ENCODE data around the gene CCDC80.

CCDC80 gene

GRCh38 chr3:112656043-112656442 is 15.1 kb upstream of the CCDC80 start:
- DNase-seq (ENCODE audit: low read depth in 2 of 3, low spot score in 1 of 3), result no peak

GRCh38 chr3:112654979-112655378 is 14.0 kb upstream of the CCDC80 start:
- DNase-seq (ENCODE audit: low read depth in 2 of 3, low spot score in 1 of 3), result no peak

GRCh38 chr3:112654492-112654891 is 13.5 kb upstream of the CCDC80 start:
- DNase-seq (ENCODE audit: low read depth in 2 of 3, low spot score in 1 of 3), result no peak

- DNase-seq (ENCODE audit: low read depth in 2 of 3, low spot score in 1 of 3), result no peak
Measured at GRCh38 chr3:112653881-112654300, 12.9 kb upstream of the CCDC80 start.

GRCh38 chr3:112653209-112653871 is 12.4 kb upstream of the CCDC80 start:
- no peak for DNase-seq (ENCODE audit: low read depth in 2 of 3, low spot score in 1 of 3)

- no peak for DNase-seq (ENCODE audit: low read depth in 2 of 3, low spot score in 1 of 3)
Measured at GRCh38 chr3:112651516-112651915, 10.6 kb upstream of the CCDC80 start.

GRCh38 chr3:112651071-112651470 is 10.1 kb upstream of the CCDC80 start:
- no peak for DNase-seq (ENCODE audit: low read depth in 2 of 3, low spot score in 1 of 3)

GRCh38 chr3:112650482-112650881 is 9.5 kb upstream of the CCDC80 start:
- no peak for DNase-seq (ENCODE audit: low read depth in 2 of 3, low spot score in 1 of 3)

GRCh38 chr3:112649478-112649735 is 8.5 kb upstream of the CCDC80 start:
- no peak for DNase-seq (ENCODE audit: low read depth in 2 of 3, low spot score in 1 of 3)

- no peak for DNase-seq (ENCODE audit: low read depth in 2 of 3, low spot score in 1 of 3)
Measured at GRCh38 chr3:112647122-112647521, 6.2 kb upstream of the CCDC80 start.

- no peak for DNase-seq (ENCODE audit: low read depth in 2 of 3, low spot score in 1 of 3)
Measured at GRCh38 chr3:112646623-112647022, 5.7 kb upstream of the CCDC80 start.

- DNase-seq (ENCODE audit: low read depth in 2 of 3, low spot score in 1 of 3), result no peak
Measured at GRCh38 chr3:112644453-112644852, 3.5 kb upstream of the CCDC80 start.

- no peak for DNase-seq (ENCODE audit: low read depth in 2 of 3, low spot score in 1 of 3)
Measured at GRCh38 chr3:112643621-112644240, 2.8 kb upstream of the CCDC80 start.

- peak; percentile 68 to 81 (median 74) for DNase-seq (ENCODE audit: low read depth in 2 of 3, low spot score in 1 of 3)
Measured at GRCh38 chr3:112642912-112643506, 2.1 kb upstream of the CCDC80 start.

GRCh38 chr3:112640276-112640929 is 540 bp downstream of the CCDC80 start:
- no peak for DNase-seq (ENCODE audit: low read depth in 2 of 3, low spot score in 1 of 3)

- no peak for DNase-seq (ENCODE audit: low read depth in 2 of 3, low spot score in 1 of 3)
Measured at GRCh38 chr3:112639455-112640225, 1.3 kb downstream of the CCDC80 start.

- no peak for DNase-seq (ENCODE audit: low read depth in 2 of 3, low spot score in 1 of 3)
Measured at GRCh38 chr3:112638327-112639020, 2.5 kb downstream of the CCDC80 start.

- no peak for DNase-seq (ENCODE audit: low read depth in 2 of 3, low spot score in 1 of 3)
Measured at GRCh38 chr3:112637700-112638099, 3.2 kb downstream of the CCDC80 start.

- no peak for DNase-seq (ENCODE audit: low read depth in 2 of 3, low spot score in 1 of 3)
Measured at GRCh38 chr3:112635674-112636073, 5.3 kb downstream of the CCDC80 start.

GRCh38 chr3:112634786-112635541 is 6.0 kb downstream of the CCDC80 start:
- DNase-seq (ENCODE audit: low read depth in 2 of 3, low spot score in 1 of 3), result no peak

All from stimulated activated CD4-positive, alpha-beta T cell treated with anti-CD3 and anti-CD28 coated beads, Interleukin-12 subunit alpha, Interleukin-12 subunit beta, amount 100 ng/mL, for 48 hours (primary cell).